Measurements from ENCODE around the gene ANKRD1.

ANKRD1 gene

DNA sequence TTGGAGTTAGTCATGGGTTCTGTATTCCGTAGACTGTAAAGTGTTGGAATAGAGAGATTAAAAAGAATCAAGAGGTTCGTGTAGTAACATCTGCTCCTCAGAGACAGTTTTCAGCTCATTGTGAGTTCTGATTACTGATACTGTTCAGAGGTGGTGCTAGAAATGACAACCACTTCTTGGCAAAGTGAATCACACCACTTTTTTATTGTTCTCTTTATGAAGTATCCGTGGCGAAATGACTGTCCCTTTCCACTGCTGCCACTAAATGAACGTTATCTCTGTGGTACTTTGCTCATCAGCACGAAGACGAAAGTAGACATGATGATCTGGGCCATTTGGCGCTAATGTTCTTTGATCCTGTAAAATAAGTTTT is 48.3 kb downstream of the ANKRD1 start:
- DNase-seq (ENCODE audit: low read depth): no peak
- TF ChIP-seq, protein P1, sequence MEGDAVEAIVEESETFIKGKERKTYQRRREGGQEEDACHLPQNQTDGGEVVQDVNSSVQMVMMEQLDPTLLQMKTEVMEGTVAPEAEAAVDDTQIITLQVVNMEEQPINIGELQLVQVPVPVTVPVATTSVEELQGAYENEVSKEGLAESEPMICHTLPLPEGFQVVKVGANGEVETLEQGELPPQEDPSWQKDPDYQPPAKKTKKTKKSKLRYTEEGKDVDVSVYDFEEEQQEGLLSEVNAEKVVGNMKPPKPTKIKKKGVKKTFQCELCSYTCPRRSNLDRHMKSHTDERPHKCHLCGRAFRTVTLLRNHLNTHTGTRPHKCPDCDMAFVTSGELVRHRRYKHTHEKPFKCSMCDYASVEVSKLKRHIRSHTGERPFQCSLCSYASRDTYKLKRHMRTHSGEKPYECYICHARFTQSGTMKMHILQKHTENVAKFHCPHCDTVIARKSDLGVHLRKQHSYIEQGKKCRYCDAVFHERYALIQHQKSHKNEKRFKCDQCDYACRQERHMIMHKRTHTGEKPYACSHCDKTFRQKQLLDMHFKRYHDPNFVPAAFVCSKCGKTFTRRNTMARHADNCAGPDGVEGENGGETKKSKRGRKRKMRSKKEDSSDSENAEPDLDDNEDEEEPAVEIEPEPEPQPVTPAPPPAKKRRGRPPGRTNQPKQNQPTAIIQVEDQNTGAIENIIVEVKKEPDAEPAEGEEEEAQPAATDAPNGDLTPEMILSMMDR (IDR thresholded peaks at IDR 0.05; ENCODE audit: low read length, missing control alignments): no peak
- H3K4me3 ChIP-seq (replicated peaks; ENCODE audit: low read depth, low read length): peak overlapping the region; percentile 72

DNA sequence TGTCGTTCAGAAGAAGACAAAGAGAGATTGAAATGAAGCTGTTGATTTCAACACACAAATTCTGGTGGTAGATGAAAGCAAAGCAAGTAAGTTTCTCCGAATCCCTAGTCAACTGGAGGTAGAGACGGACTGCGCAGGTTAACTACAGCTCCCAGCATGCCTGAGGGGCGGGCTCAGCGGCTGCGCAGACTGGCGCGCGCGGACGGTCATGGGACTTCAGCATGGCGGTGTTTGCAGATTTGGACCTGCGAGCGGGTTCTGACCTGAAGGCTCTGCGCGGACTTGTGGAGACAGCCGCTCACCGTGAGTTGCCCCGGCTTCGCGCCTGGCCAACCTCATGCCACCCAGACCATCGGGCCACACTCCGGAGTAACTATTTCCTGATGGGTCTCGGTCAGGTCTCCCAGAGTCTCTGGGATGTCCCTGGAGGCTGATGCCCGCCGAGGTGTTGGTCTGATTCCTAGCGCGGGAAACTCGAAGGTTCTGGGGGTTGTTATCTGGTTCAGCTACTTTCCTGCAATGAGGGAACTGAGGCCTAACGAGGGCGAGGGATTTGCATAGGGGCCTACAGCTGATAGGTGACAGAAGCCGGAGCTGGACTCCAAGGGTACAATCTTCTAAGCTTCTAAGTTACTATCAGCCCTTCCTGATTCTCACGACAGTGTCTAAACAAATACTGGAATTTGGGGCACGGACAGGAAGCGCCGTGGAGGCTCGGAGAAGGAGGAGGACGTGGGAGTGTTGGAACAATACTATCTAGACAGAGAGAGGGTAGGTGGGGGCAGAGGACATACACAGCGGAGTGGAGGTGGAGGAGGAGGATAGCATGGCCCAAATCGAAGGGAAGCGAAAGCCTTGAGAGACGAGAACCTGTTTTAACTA is 48.9 kb downstream of the ANKRD1 start, which contains the start of gene RPP30:
Gene RPP30, plus strand, starts transcription at position 209 of the 882 bp plus-strand sequence. Its CDS starts 13 bp downstream, at position 222.
- H3K4me3 ChIP-seq (replicated peaks; ENCODE audit: low read depth, low read length): peak within 1 kb of the TSS; percentile 72
- TF ChIP-seq, protein P1 (IDR thresholded peaks at IDR 0.05; ENCODE audit: low read length, missing control alignments): no peak
- peak; percentile 84 for DNase-seq (ENCODE audit: low read depth)

DNA sequence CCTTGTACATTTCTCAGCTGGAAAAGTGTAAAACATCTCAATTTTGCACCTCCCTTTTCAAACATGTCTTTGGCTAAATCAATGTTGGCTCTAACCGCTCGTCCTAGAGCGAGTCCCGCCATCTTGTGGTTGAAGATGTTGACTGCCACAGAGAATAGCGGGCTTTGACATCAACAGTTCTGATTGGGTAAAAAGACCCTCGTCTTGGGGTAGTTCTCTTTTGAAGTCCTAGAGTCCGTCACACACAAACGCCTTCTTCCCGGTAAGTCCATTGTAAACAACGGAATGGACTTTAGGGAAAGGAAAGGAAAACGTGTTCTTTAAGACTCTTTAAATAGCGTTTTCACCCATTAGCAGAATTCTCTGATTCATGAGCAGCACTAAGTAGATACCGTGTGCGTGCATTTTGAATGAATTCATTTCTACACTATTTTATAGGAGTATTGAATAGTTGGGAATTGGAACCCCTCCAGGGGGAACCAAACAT is 49.6 kb downstream of the ANKRD1 start:
- DNase-seq (ENCODE audit: low read depth): peak; percentile 84
- TF ChIP-seq, protein P1 (IDR thresholded peaks at IDR 0.05; ENCODE audit: low read length, missing control alignments): peak; percentile 66
- peak overlapping the region; percentile 72 for H3K4me3 ChIP-seq (replicated peaks; ENCODE audit: low read depth, low read length)

DNA sequence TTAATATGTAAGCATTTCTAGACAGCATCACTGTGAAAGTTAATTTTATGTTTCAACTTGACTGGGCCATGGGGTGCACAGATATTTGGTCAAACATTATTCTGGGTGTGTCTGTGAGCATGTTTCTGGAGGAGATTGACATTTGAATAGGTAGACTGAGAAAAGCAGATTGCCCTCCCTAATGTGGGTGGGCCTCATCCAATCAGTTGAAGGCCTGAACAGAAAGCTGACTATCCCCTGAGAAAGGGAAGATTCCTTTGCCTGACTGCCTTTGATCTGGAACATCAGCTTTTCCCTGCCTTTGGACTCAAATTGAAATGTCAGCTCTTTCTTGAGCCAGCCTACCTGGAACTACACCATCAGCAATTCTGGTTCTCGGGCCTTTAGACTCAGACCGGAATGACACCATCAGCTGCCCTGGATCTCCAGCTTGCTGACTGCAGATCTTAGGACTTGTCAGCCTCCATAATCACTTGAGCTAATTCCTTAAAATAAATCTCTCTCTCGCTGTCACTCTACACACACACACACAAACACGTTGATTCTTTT is 54.8 kb downstream of the ANKRD1 start:
- TF ChIP-seq, protein P1 (IDR thresholded peaks at IDR 0.05; ENCODE audit: low read length, missing control alignments): no peak
- DNase-seq (ENCODE audit: low read depth): no peak
- H3K4me3 ChIP-seq (replicated peaks; ENCODE audit: low read depth, low read length): no peak overlapping the region

DNA sequence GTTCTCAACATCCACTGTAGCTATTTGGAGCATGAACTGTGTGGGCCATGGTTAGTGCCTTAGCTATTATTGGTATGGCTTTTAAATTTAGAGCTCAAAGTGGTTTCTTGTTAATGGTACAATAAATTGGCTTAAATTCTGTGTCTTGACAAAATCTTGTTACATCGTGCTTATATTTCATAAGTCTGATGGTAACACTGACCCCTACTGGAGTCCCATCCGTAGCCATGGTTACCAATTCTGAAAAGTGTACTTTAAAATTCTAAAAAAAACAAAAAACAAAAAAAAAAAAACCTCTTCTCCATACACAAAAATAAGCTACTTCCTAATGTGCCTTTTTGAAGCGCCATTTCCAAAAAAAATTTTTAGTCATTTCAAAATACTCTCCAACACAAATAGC is 55.5 kb downstream of the ANKRD1 start:
- H3K4me3 ChIP-seq (replicated peaks; ENCODE audit: low read depth, low read length): no peak overlapping the region
- DNase-seq (ENCODE audit: low read depth): peak; percentile 58
- TF ChIP-seq, protein P1 (IDR thresholded peaks at IDR 0.05; ENCODE audit: low read length, missing control alignments): peak; percentile 51

DNA sequence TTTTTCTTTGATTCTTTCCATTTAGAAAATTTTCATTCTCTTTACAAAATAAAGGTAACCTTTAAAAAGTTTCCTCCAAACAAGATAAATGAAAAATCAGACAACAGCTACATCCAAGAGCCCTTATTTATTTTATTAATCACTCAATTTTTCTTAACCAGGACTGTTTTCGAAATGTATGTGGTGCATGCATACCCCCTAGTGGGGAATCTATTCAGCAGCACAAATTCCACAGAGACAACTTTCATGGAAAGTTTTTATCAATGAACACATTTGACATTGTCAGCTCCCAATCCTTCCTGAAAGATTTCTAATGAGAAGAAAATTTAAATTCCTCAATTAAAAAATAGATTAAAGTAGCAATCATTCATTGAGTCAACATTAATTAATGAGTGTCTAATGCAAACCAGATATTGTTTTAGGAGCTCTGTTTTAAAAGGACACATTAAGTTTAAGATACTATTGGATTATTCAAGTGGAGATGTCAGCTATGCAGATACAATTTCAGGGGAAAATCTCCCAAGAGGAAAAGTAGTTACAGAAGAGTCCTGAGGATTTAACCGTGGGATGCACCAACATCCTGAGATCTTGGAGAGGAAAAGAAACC is 57.9 kb downstream of the ANKRD1 start:
- TF ChIP-seq, protein P1 (IDR thresholded peaks at IDR 0.05; ENCODE audit: low read length, missing control alignments): peak; percentile 91
- H3K4me3 ChIP-seq (replicated peaks; ENCODE audit: low read depth, low read length): no peak overlapping the region
- peak; percentile 70 for DNase-seq (ENCODE audit: low read depth)

Measured in fibroblast of pulmonary artery (primary cell).